Testis (tissue), 2 donors: Measurements from ENCODE around the gene LPIN1.

ENCODE experiments used
- POLR2A ChIP-seq: fragments of 450-650 bp; IDR thresholded peaks from one replicate; pipeline ENCODE4 v1.6.1; 2017; ENCODE audit warnings: antibody characterized with exemption, mild to moderate bottlenecking, moderate library complexity
- TF ChIP-seq, protein P1 (sequence below), 3 experiments: fragments of 450-650 bp in 2 of 3; fragments of 200-600 bp in 1 of 3; sonication (generic) in 1 of 3; IDR thresholded peaks; one replicate each; pipeline ENCODE4 v1.5.1; 2016 to 2019; ENCODE audit warnings: antibody characterized with exemption in 3 of 3, mild to moderate bottlenecking in 2 of 3, moderate library complexity in 1 of 3

DNA sequence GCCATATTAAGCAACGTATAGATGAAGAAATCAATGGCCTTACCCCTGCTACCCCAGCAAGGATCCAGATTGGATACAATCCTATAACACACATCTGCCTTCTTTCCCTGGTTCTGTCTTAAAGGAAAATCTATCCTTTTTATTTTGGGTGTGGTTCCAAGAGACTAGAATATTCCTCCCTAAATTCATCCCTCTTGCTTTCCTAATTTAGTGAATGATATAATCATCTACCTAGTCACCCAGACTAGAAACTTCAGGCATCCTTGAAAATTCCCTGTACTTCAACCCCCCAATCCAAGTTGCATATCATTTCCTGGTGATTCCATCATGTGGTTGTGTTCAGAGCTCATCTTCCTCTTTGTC, 35.1 kb upstream of the LPIN1 start:
- TF ChIP-seq, protein P1, sequence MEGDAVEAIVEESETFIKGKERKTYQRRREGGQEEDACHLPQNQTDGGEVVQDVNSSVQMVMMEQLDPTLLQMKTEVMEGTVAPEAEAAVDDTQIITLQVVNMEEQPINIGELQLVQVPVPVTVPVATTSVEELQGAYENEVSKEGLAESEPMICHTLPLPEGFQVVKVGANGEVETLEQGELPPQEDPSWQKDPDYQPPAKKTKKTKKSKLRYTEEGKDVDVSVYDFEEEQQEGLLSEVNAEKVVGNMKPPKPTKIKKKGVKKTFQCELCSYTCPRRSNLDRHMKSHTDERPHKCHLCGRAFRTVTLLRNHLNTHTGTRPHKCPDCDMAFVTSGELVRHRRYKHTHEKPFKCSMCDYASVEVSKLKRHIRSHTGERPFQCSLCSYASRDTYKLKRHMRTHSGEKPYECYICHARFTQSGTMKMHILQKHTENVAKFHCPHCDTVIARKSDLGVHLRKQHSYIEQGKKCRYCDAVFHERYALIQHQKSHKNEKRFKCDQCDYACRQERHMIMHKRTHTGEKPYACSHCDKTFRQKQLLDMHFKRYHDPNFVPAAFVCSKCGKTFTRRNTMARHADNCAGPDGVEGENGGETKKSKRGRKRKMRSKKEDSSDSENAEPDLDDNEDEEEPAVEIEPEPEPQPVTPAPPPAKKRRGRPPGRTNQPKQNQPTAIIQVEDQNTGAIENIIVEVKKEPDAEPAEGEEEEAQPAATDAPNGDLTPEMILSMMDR (IDR thresholded peaks at IDR 0.05) = no peak
- no peak for TF ChIP-seq POLR2A
